Spinal cord (tissue), 10 donors: Measurements from ENCODE around the gene PRTFDC1. TPM values are rescaled to one million over a fixed set of nuclear protein-coding genes. Genes with fewer than 3 reads are reported as not detected.

Source experiments
- DNase-seq, 6 donors: peaks; one replicate each; pipeline versions ENCODE4 v3.0.0 to v3.0.0-alpha.2; 2013 to 2015; ENCODE audit warnings: low spot score in 6 of 6, low read depth in 4 of 6
- H3K27ac ChIP-seq: one replicate; pipeline ENCODE4 v1.5.1; 2013; ENCODE audit warnings: low read depth, low read length, control low read depth
- H3K27me3 ChIP-seq: one replicate; pipeline ENCODE4 v1.6.1; 2013; ENCODE audit warnings: low read length; ENCODE audit not compliant: control insufficient read depth, insufficient read depth
- H3K36me3 ChIP-seq: one replicate; pipeline ENCODE4 v1.6.1; 2013; ENCODE audit warnings: low read length; ENCODE audit not compliant: control insufficient read depth, insufficient read depth
- H3K4me1 ChIP-seq: one replicate; pipeline ENCODE4 v1.6.1; 2013; ENCODE audit warnings: low read length; ENCODE audit not compliant: control insufficient read depth, insufficient read depth
- H3K4me3 ChIP-seq: one replicate; pipeline ENCODE4 v1.5.1; 2013; ENCODE audit warnings: low read depth, low read length, control low read depth
- H3K9me3 ChIP-seq: one replicate; pipeline ENCODE4 v1.6.1; 2013; ENCODE audit warnings: low read length; ENCODE audit not compliant: control insufficient read depth, insufficient read depth
- WGBS: methylation state at CpG from one replicate; pipeline ENCODE4 v1.1.5; 2013; ENCODE audit warnings: missing lambda C conversion rate; ENCODE audit not compliant: insufficient coverage; 5-methylcytosine and 5-hydroxymethylcytosine counted together
- long read RNA-seq, 4 donors: transcript quantifications; one replicate each; lab custom pipeline, GENCODE V29; 2026
- polyA plus RNA-seq, 2 donors: library from polyadenylated mRNA; unstranded; fragments of 120-200 nt; gene quantifications; one replicate each; pipeline ENCODE4 v1.2.1, GENCODE V29; 2013; ENCODE audit not compliant: insufficient read length in 2 of 2
- total RNA-seq, 2 donors: library from RNA; depleted of rRNA in 1 of 2; stranded (reverse); fragments of 120-200 nt in 1 of 2; fragments of >200 nt in 1 of 2; gene quantifications; one replicate each; pipeline versions ENCODE4 v1.2.3 to v1.2.4, GENCODE V29; 2013 to 2014
- donor health status: healthy.

PRTFDC1 gene
- 10 to 100 TPM; 28.7 to 32.0 TPM for total RNA-seq
- 10 to 100 TPM; 41.1 to 45.4 TPM for polyA plus RNA-seq
- long read RNA-seq, donor 1, partial matches to known transcripts = 0 of 19 reads
- long read RNA-seq, donor 1, other reads (novel, unspliced or antisense) = 18 of 19 reads
- long read RNA-seq, donor 2, partial matches to known transcripts = 0 of 7 reads
- long read RNA-seq, donor 2, other reads (novel, unspliced or antisense) = 6 of 7 reads
- long read RNA-seq, donor 3, partial matches to known transcripts = 0 of 8 reads
- long read RNA-seq, donor 3, other reads (novel, unspliced or antisense) = 7 of 8 reads
- long read RNA-seq, donor 4, partial matches to known transcripts = 0 of 16 reads
- long read RNA-seq, donor 4, other reads (novel, unspliced or antisense) = 12 of 16 reads

- no peaks in the 10 kb centered on the region for H3K9me3 ChIP-seq
- under 1% methylated on average over 45 of the region's 56 CpGs for WGBS
- no peaks in the 10 kb centered on the region for H3K27me3 ChIP-seq
- DNase-seq = peak in 3 of 6 donors; percentile 38 to 86 (median 40)
- peak within 1 kb of the TSS; percentile 84 for H3K27ac ChIP-seq
- peaks cover 31% of the 10 kb centered on the region for H3K4me1 ChIP-seq
- H3K4me3 ChIP-seq = peak within 1 kb of the TSS; percentile 60
- H3K36me3 ChIP-seq = no peaks in the 10 kb centered on the region
These were observed at the start of gene PRTFDC1 for GRCh38 chr10:24952143-24952706. TSS of gene PRTFDC1 (minus strand) at chr10:24952606. CDS start at chr10:24952575, 31 bp downstream.

GRCh38 chr10:24998044-24998443 lies 45.6 kb upstream of the PRTFDC1 start:
- H3K36me3 ChIP-seq = no peaks in the 10 kb centered on the region
- no peaks in the 10 kb centered on the region for H3K4me1 ChIP-seq
- H3K9me3 ChIP-seq = peaks cover 3% of the 10 kb centered on the region
- H3K27me3 ChIP-seq = no peaks in the 10 kb centered on the region
- 100% methylated on average over 2 of the region's 3 CpGs for WGBS
- DNase-seq = no peak
- no peak overlapping the region for H3K27ac ChIP-seq
- no peak overlapping the region for H3K4me3 ChIP-seq

GRCh38 chr10:24995072-24995471 lies 42.7 kb upstream of the PRTFDC1 start:
- H3K27me3 ChIP-seq = no peaks in the 10 kb centered on the region
- H3K9me3 ChIP-seq = no peaks in the 10 kb centered on the region
- H3K27ac ChIP-seq = no peak overlapping the region
- DNase-seq = no peak
- H3K4me1 ChIP-seq = no peaks in the 10 kb centered on the region
- H3K36me3 ChIP-seq = no peaks in the 10 kb centered on the region
- H3K4me3 ChIP-seq = no peak overlapping the region

GRCh38 chr10:24993237-24993958 lies 41.0 kb upstream of the PRTFDC1 start:
- H3K36me3 ChIP-seq = no peaks in the 10 kb centered on the region
- WGBS = no CpG with 5 or more reads among the region's 1 CpG
- DNase-seq = no peak
- no peaks in the 10 kb centered on the region for H3K4me1 ChIP-seq
- H3K9me3 ChIP-seq = no peaks in the 10 kb centered on the region
- H3K27me3 ChIP-seq = no peaks in the 10 kb centered on the region
- H3K27ac ChIP-seq = no peak overlapping the region
- no peak overlapping the region for H3K4me3 ChIP-seq

- DNase-seq = no peak
- 100% methylated on average over 1 of the region's 3 CpGs for WGBS
These were observed 40.2 kb upstream of the PRTFDC1 start for GRCh38 chr10:24992512-24993133.

GRCh38 chr10:24991298-24991697 lies 38.9 kb upstream of the PRTFDC1 start:
- H3K36me3 ChIP-seq = no peaks in the 10 kb centered on the region
- H3K9me3 ChIP-seq = no peaks in the 10 kb centered on the region
- no peak for DNase-seq
- WGBS = 94% methylated on average over 12 of the region's 13 CpGs
- no peak overlapping the region for H3K27ac ChIP-seq
- no peaks in the 10 kb centered on the region for H3K4me1 ChIP-seq
- no peaks in the 10 kb centered on the region for H3K27me3 ChIP-seq
- no peak overlapping the region for H3K4me3 ChIP-seq

More at GRCh38 chr10:24992512-24993133, 40.2 kb upstream of the PRTFDC1 start:
- H3K4me3 ChIP-seq = no peak overlapping the region
- H3K4me1 ChIP-seq = no peaks in the 10 kb centered on the region
- no peaks in the 10 kb centered on the region for H3K9me3 ChIP-seq
- no peak overlapping the region for H3K27ac ChIP-seq
- H3K27me3 ChIP-seq = no peaks in the 10 kb centered on the region
- no peaks in the 10 kb centered on the region for H3K36me3 ChIP-seq

- Histone ChIP-seq H3K9me3 (no peaks in the 10 kb centered on the region), H3K4me1 (no peaks in the 10 kb centered on the region), H3K27ac (no peak overlapping the region), H3K36me3 (no peaks in the 10 kb centered on the region), H3K4me3 (no peak overlapping the region), H3K27me3 (no peaks in the 10 kb centered on the region)
- peak in 2 of 6 donors; percentile 39 to 42 for DNase-seq
- WGBS = no CpG with 5 or more reads among the region's 1 CpG
These were observed 37.5 kb upstream of the PRTFDC1 start for GRCh38 chr10:24989867-24990266.

GRCh38 chr10:24988831-24989640 lies 36.6 kb upstream of the PRTFDC1 start:
- H3K27me3 ChIP-seq = no peaks in the 10 kb centered on the region
- WGBS = 50% methylated on average over 11 of the region's 12 CpGs
- no peak overlapping the region for H3K27ac ChIP-seq
- H3K36me3 ChIP-seq = no peaks in the 10 kb centered on the region
- H3K4me3 ChIP-seq = no peak overlapping the region
- DNase-seq = peak in 2 of 6 donors; percentile 67 to 77
- no peaks in the 10 kb centered on the region for H3K9me3 ChIP-seq
- no peaks in the 10 kb centered on the region for H3K4me1 ChIP-seq

GRCh38 chr10:24984906-24985305 lies 32.5 kb upstream of the PRTFDC1 start:
- no peak for DNase-seq
- no peak overlapping the region for H3K27ac ChIP-seq
- H3K36me3 ChIP-seq = no peaks in the 10 kb centered on the region
- no CpG with 5 or more reads among the region's 3 CpGs for WGBS
- H3K27me3 ChIP-seq = no peaks in the 10 kb centered on the region
- H3K9me3 ChIP-seq = no peaks in the 10 kb centered on the region
- H3K4me3 ChIP-seq = no peak overlapping the region
- H3K4me1 ChIP-seq = no peaks in the 10 kb centered on the region
